Cardiac muscle cell (in vitro differentiated cells and primary cell): ENCODE measurements around the gene UBAC1. TPM values are rescaled to one million over a fixed set of nuclear protein-coding genes. Genes with fewer than 3 reads are reported as not detected.

Experiments used
- DNase-seq, 2 donors: peaks; one replicate each; pipeline versions ENCODE4 v3.0.0 to v3.0.0-alpha.2; 2010 to 2017; ENCODE audit warnings: low read depth in 1 of 2, low spot score in 1 of 2
- H3K27ac ChIP-seq: fragments of 200-600 bp; sonication (generic); 2 replicates; pipeline ENCODE4 v1.5.1; 2016
- H3K27me3 ChIP-seq: fragments of 200-600 bp; sonication (generic); 2 replicates; pipeline ENCODE4 v1.6.0; 2016; ENCODE audit warnings: control low read depth
- H3K36me3 ChIP-seq: fragments of 200-600 bp; sonication (generic); 2 replicates; pipeline ENCODE4 v1.5.1; 2016; ENCODE audit warnings: control low read depth
- H3K4me1 ChIP-seq: fragments of 200-600 bp; sonication (generic); 2 replicates; pipeline ENCODE4 v1.8.1; 2017; ENCODE audit warnings: low read depth, mild to moderate bottlenecking, mixed run types
- H3K4me3 ChIP-seq: fragments of 200-600 bp; sonication (generic); 2 replicates; pipeline ENCODE4 v1.5.1; 2016; ENCODE audit warnings: mild to moderate bottlenecking
- H3K9me3 ChIP-seq: fragments of 200-600 bp; sonication (generic); 2 replicates; pipeline ENCODE4 v1.5.1; 2017; ENCODE audit warnings: low read depth, mild to moderate bottlenecking, control low read depth
- polyA plus RNA-seq: library from polyadenylated mRNA; unstranded; fragments of >200 nt; fragmentation: Nextera tagmentation; extraction: Ambion mirVana; gene quantifications from 2 replicates; pipeline ENCODE4 v1.2.1, GENCODE V29; 2016
- total RNA-seq: library from RNA; depleted of rRNA; stranded (reverse); fragments of >200 nt; gene quantifications from 2 replicates; pipeline ENCODE4 v1.2.3, GENCODE V29; 2016
- TF ChIP-seq, protein P1 (sequence below): IDR thresholded peaks from 2 replicates; pipeline ENCODE4 v1.5.1; 2012; ENCODE audit warnings: low read depth, mild to moderate bottlenecking, low read length

UBAC1 gene
- total and polyA plus RNA-seq, 2 experiments from 2014 or later: 60.1 to 66.4 TPM

DNA sequence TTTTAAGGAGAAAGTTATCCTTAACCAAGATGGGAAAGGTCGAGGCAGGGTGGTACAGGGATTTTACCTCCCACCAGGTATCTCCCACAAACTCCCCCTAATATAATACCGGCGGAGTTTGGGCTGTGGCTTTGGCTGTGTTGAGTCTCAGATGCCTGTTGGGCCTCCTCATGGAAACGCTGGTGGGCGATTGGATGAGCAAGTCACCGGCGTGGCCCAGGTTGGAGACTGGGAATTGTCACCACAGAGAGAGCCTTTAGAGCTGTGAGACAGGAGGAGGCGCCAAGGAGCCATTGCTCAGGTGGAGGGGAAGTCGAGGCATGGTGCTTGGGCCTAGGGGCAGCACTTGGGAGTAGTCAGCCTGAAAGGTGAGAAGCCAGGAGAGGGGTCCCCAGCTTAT is 50.4 kb downstream of the UBAC1 start:
- TF ChIP-seq, protein P1, sequence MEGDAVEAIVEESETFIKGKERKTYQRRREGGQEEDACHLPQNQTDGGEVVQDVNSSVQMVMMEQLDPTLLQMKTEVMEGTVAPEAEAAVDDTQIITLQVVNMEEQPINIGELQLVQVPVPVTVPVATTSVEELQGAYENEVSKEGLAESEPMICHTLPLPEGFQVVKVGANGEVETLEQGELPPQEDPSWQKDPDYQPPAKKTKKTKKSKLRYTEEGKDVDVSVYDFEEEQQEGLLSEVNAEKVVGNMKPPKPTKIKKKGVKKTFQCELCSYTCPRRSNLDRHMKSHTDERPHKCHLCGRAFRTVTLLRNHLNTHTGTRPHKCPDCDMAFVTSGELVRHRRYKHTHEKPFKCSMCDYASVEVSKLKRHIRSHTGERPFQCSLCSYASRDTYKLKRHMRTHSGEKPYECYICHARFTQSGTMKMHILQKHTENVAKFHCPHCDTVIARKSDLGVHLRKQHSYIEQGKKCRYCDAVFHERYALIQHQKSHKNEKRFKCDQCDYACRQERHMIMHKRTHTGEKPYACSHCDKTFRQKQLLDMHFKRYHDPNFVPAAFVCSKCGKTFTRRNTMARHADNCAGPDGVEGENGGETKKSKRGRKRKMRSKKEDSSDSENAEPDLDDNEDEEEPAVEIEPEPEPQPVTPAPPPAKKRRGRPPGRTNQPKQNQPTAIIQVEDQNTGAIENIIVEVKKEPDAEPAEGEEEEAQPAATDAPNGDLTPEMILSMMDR: no peak
- Histone ChIP-seq H3K4me1 (peaks cover 5% of the 10 kb centered on the region), H3K27me3 (no peaks in the 10 kb centered on the region), H3K36me3 (peaks cover 6% of the 10 kb centered on the region), H3K27ac (no peak overlapping the region), H3K9me3 (no peaks in the 10 kb centered on the region), H3K4me3 (no peak overlapping the region)
- no peak for DNase-seq

DNA sequence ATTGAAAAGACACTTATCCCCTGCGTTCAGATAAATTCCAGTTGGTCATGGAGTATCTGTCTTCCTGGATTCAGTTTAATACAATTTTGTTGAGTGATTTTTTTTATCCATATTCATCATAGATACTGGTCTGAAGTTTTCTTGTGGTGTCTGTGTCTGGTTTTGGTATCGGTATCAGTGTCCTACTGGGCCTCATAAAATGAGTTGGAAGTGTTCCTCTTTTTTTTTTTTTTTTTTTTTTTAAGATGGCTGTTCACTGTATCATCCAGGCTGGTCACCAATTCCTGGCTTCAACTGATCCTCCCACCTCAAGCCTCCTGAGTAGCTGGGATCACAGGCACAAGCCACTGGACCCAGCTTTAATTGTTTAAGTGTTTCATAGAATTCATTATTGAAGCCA is 51.0 kb downstream of the UBAC1 start:
- TF ChIP-seq, protein P1: no peak
- Histone ChIP-seq H3K4me1 (peaks cover 11% of the 10 kb centered on the region), H3K9me3 (no peaks in the 10 kb centered on the region), H3K36me3 (peaks cover 3% of the 10 kb centered on the region), H3K27ac (no peak overlapping the region), H3K4me3 (no peak overlapping the region), H3K27me3 (no peaks in the 10 kb centered on the region)
- no peak for DNase-seq

DNA sequence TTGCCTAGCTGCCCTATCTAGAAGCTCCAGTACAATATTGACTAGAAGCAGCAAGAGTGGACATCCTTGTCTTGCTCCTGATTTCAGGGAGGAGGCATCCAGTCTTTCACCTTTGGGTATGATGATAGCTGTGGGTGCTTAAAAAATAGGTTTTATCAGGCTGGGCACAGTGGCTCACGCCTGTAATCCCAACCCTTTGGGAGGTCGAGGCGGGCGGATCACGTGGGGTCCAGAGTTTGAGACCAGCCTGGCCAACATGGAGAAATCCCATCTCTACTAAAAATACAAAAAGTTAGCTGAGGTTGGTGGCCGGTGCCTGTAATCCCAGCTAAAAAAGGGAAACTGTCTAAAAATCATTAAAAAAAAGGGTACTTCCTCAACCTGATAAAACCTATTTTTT is 51.8 kb downstream of the UBAC1 start:
- Histone ChIP-seq H3K4me3 (no peak overlapping the region), H3K4me1 (peaks cover 11% of the 10 kb centered on the region), H3K36me3 (no peaks in the 10 kb centered on the region), H3K27me3 (no peaks in the 10 kb centered on the region), H3K27ac (no peak overlapping the region), H3K9me3 (no peaks in the 10 kb centered on the region)
- TF ChIP-seq, protein P1: no peak
- no peak for DNase-seq

DNA sequence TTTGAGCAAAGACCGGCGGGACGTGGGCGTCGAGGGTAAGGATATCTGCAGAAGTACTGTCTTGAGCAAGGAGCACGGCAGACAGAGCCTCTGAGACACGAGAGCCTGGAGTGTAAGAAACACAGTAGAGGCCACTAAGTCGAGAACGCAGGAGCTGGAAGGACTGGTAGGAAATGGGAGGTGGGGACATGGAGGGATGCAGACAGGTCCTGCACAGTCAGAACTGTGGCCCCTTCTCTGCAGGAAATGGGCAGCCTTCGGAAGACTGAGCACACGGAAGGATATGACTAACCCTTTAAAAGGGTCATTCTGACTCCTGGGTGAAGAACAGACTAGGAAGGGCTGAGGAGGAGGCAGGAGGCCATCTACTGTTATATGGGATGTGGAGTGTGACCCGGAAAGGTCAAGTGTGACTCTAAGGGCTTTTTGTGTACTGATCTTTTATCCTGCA is 52.4 kb downstream of the UBAC1 start:
- Histone ChIP-seq H3K36me3 (no peaks in the 10 kb centered on the region), H3K9me3 (no peaks in the 10 kb centered on the region), H3K4me1 (peaks cover 11% of the 10 kb centered on the region), H3K27ac (no peak overlapping the region), H3K4me3 (no peak overlapping the region), H3K27me3 (no peaks in the 10 kb centered on the region)
- TF ChIP-seq, protein P1: no peak
- no peak for DNase-seq

DNA sequence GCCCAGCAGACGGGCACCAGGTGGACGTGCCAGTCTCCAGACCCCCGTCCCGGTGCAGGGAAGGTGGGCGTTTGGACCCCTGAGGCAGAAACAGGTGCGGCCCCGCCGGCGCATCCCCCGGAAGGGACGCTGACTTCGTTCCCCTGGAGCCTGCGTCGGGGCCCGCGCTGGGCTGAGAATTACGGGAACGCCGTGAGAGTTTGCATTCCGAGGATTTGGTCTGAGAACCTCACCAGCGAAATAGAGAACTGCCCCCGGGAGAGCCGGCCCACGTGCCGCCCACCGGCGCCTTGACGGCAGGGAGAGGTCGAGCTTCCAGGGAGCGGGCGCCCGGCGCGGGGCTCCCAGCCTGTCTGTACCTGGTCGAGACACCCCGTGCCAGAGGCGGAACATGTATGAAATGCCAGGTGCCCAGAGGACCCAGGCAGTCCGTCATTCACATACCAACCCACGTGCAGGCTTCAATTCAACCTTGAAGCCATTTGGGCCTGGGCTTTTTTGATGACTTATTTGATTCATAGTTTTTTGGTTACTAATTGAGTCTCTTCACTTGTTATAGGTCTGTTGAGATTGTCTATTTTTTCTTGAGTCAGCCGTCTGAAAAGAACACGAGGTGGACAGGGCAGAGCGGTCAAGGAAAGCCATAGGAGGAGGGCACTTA is 53.0 kb downstream of the UBAC1 start:
- no peaks in the 10 kb centered on the region for H3K9me3 ChIP-seq
- H3K4me3 ChIP-seq: peak overlapping the region; percentile 50
- no peak for DNase-seq
- no peaks in the 10 kb centered on the region for H3K36me3 ChIP-seq
- H3K27ac ChIP-seq: peak overlapping the region; percentile 47
- TF ChIP-seq, protein P1: no peak
- H3K27me3 ChIP-seq: no peaks in the 10 kb centered on the region
- H3K4me1 ChIP-seq: peaks cover 11% of the 10 kb centered on the region
